Measurements from ENCODE around the gene PHTF2.
"Not testable (repeated sequence)": the region's sequence is repeated elsewhere in the genome, so short reads cannot be mapped to it uniquely, and the experiment has no call there.

Gene PHTF2

DNA sequence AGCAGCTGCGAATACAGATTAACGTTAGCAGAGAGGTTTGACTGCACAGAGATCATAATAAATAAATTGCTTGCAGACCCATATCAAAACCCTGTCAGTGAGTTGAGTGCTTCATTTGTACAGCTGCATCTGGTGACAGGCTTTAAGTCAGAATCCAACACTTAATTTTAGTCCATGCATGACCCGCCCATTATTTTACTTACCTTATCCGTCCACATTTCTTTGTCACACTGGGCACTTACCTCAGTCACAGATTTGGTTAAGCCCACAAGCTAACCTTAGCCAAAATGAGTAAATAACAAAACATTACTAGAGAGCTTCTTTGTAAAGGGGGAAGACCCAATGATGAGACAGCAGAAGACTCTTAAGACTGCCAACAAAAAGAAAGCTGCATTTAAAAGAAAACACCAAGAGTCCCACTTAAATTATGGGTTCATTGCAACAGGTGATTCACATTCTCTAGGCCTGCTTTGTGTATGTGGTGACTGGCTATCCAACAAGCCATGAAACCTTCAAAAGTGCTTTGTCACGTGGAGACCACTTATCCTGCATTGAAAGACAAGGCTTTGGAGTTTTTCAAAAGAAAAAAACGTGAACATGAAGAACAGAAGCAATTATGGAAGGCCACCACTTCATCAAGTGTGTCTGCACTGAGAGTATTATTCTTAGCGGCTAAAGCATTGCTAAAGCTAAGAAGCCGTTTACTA lies 32.2 kb downstream of the PHTF2 start:
- DNase-seq (ENCODE audit: low spot score), result no peak

GRCh38 chr7:77831481-77831880 lies 32.9 kb downstream of the PHTF2 start:
- no peak for DNase-seq (ENCODE audit: low spot score)

GRCh38 chr7:77831953-77832352 lies 33.4 kb downstream of the PHTF2 start:
- DNase-seq (ENCODE audit: low spot score), result no peak

- no peak for DNase-seq (ENCODE audit: low spot score)
Observed at GRCh38 chr7:77833136-77833535, 34.6 kb downstream of the PHTF2 start.

DNA sequence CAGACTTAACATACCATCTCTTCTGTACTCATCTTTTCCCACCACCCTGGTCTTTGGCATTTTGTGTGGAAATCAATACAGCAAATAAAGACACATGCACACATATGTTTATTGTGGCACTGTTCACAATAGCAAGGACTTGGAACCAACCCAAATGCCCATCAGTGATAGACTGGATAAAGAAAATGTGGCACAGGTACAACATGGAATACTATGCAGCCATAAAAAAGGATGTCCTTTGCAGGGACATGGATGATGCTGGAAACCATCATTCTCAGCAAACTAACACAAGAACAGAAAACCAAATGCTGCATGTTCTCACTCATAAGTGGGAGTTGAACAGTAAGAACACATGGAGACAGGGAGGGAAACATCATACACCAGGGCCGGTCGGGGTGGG lies 37.9 kb downstream of the PHTF2 start:
- DNase-seq (ENCODE audit: low spot score), result not testable (repeated sequence)

GRCh38 chr7:77837275-77837674 lies 38.7 kb downstream of the PHTF2 start:
- no peak for DNase-seq (ENCODE audit: low spot score)

- DNase-seq (ENCODE audit: low spot score), result no peak
Observed at GRCh38 chr7:77837966-77838365, 39.4 kb downstream of the PHTF2 start.

DNA sequence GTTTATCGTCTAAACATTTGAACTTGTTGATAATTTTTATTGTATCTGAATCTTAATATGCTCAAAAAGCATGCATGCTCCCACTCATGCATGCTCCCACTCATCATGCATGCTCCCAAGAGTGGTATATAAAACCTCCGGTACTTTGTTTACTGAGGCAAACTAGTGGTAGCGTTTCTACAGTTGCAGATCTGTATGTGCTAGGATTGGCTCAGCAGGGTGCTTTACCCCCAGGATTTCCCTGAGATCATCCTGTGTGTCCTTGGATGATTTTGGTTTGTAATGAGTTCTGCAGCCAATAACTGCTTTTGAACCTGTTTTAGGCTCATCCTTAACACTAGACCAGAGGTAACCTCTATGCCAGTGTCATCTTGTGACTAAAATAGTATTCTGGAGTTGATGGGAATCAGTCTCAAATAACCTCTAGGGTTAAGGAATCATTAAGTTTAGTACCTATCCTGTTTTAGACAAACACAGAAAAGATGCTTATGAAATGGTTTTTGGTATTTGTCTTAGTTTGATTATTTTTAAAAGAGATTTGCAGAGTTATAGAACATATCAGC lies 40.4 kb downstream of the PHTF2 start:
- no peak for DNase-seq (ENCODE audit: low spot score)

DNA sequence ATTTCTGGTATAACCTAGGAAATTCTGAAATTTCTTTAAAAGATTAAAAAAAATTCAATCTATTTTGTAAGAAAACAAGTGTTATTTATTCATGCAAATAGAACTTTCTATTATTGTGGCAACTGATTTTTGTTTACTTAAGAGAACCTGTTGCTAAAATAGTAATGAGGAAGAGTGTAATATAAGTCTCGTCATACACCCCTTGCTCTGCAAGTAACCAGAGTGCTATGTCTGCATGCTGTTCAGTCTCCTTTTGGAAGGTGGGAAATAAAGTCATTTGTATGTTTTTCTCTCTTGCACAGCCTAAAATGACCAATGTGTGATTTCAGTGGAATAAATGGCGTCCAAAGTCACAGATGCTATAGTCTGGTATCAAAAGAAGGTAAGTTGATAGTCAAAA lies 41.3 kb downstream of the PHTF2 start:
- no peak for DNase-seq (ENCODE audit: low spot score)

GRCh38 chr7:77843194-77843593 lies 44.6 kb downstream of the PHTF2 start:
- DNase-seq (ENCODE audit: low spot score), result no peak

- no peak for DNase-seq (ENCODE audit: low spot score)
Observed at GRCh38 chr7:77846317-77847092, 47.9 kb downstream of the PHTF2 start.

- DNase-seq (ENCODE audit: low spot score), result no peak
Observed at GRCh38 chr7:77855371-77856083, 57.0 kb downstream of the PHTF2 start.

- DNase-seq (ENCODE audit: low spot score), result no peak
Observed at GRCh38 chr7:77858278-77858677, 59.7 kb downstream of the PHTF2 start.

DNA sequence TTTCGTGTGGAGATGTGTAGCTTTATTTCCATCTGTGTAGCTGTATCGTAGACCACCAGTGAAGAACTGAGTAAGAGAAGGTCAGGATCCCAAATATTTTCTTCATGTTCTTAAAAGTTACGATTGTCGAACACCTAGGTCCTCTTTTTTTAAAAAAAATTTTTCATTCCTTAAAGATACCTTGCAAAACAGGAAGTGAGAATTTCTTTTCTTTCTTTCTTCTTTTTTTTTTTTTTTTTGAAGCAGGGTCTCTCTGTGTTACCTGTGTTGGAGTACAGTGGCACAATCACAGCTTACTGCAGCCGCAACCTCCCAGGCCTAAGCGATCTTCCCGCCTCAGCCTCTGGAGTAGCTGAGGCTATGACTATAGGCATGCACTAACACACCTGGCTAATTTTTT lies 60.8 kb downstream of the PHTF2 start:
- no peak for DNase-seq (ENCODE audit: low spot score)

DNA sequence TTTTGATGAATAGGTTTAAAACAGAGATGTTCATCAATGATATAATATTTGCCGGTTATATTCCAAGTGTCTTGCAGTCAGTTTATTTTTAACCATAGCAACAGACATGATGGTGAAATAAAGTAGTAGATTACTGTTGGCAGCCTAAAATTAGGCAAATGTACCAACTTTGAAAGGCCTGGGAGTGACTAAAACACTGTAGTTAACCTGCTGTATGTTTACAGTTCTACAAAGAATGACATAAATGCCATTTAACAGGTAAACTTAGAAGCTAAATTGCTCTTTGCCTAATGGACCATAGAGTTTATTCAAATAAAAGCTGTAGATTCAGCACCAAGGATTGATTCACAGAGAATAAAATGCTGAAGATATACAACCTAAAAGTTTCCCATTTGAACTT lies 64.1 kb downstream of the PHTF2 start:
- DNase-seq (ENCODE audit: low spot score), result no peak

GRCh38 chr7:77863860-77864259 lies 65.3 kb downstream of the PHTF2 start:
- no peak for DNase-seq (ENCODE audit: low spot score)

GRCh38 chr7:77866370-77866769 lies 67.8 kb downstream of the PHTF2 start:
- no peak for DNase-seq (ENCODE audit: low spot score)

DNA sequence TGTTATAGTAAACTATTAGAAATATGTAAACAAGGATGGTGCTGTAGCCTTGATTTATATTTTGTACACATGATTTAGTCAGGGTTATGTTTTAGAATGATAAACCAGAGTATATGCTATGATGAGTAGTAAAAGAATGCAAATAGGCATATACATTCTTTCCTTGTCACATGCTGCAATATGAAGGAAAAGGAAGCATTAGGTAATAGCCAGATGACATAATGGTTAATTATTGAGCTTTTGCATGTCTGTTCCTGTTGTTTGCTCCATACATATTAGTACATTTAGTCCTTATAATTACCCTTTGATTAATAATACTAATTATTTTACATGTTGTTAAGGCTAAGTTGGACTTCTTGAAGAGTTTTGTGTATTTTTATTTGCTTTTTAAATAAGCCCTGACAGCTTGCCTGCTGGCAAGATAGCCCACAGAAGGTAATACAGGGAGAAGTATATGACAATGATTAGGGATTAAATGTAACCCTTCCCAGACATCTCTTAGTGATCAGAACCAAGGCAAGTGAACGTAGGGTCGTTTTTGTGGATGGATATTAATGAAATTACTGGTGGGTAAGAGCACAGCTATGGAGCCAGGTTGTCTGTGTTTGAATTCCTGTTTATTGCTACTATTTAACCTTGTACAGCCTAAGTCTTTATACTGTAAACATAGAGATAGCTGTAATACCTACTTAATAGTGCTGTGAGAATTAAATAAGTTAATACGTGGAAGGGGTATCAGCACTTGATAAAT lies 68.4 kb downstream of the PHTF2 start:
- peak; percentile 62 for DNase-seq (ENCODE audit: low spot score)

GRCh38 chr7:77867537-77867865 lies 68.9 kb downstream of the PHTF2 start:
- peak; percentile 57 for DNase-seq (ENCODE audit: low spot score)

- DNase-seq (ENCODE audit: low spot score), result peak; percentile 11
Observed at GRCh38 chr7:77872256-77872655, 73.7 kb downstream of the PHTF2 start.

DNA sequence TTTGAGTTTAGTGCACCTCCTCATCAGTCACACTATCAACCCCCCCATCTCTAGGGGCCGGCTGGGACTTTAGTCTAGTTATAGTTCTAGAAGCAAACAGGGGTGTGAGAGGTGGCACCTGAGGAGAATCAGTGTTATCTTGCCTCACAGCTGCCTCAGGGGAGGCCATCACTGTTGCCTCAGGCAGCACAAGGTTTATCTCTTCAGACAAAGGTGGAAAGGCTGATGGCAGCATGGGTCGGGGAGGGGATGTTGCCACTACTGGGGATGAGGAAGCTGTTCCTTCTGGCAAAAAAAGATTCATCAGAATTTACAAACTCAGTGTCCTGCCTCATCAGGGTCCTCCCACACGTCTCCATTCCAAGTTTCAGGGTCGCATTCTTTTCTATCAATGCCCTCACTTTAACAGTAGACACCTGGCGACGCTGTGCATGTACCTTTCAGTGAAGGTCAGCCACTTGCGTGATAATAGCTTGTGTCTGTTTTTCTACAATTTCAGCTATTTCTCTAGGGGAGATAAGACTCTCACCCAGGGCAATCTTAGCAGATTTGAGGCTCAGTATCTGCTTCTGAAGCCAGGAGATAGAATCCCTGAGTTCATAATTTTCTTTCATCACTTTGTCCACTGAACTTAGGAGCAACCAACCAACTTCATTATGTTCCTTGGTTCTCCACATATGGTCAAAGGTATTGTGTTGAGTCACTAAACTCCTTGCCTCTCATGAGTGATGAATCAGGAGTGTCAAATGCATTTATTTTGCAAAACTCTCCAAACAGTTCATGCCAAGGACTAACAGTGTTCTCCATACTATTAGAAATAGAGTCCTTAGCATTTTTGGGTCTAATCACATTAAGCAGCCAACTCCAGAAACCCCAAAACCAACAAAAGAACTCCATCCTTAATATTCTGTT lies 75.1 kb downstream of the PHTF2 start:
- DNase-seq (ENCODE audit: low spot score), result not testable (repeated sequence)

Measured in kidney tubule cell (primary cell).